ENCODE results near the gene SH3BP5. TPM values are rescaled to one million over a fixed set of nuclear protein-coding genes. Genes with fewer than 3 reads are reported as not detected.

SH3BP5 gene
- total and polyA plus RNA-seq, 2 experiments from 2014 or later = 15.9 to 16.3 TPM

DNA sequence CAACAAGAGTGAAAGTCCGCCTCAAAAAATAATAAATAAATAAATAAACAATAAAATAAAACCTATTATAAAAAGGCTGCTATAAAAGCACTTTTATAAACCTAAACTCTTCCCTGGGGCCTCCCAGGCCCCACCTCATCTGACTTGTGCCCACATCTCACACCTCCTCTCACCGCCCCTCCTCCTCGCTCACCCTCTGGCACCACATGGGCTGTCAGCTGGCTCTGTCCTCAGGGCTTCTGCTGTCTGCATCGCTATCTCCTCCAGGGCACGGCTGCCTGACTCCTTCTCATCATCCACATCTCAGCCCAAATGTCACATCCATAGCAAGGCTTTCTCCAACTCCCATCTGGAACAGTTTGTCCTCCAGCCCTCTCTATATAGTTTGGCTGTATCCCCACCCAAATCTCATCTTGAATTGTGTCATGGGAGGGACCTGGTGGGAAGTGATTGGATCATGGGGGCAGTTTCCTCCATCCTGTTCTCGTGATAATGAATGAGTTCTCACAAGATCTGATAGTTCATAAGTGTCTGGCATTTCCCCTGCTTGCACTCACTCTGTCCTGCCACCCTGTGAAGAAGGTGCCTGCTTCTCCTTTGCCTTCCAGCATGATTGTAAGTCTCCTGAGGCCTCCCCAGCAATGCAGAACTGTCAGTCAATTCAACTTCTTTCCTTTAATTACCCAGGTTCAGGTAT, 8.8 kb upstream of the SH3BP5 start:
- no peaks in the 10 kb centered on the region for H4K20me1 ChIP-seq (ENCODE audit: insufficient read depth, poor library complexity, severe bottlenecking)
- 86% methylated on average over 6 of the region's 6 CpGs for WGBS (ENCODE audit: low lambda C conversion rate, missing lambda C conversion rate)
- H3K4me2 ChIP-seq = no peak overlapping the region
- no peaks in the 10 kb centered on the region for H3K27me3 ChIP-seq
- H3K9me2 ChIP-seq (replicated peaks; ENCODE audit: insufficient read depth) = no peaks in the 10 kb centered on the region
- no peaks in the 10 kb centered on the region for H3K36me3 ChIP-seq (replicated peaks; ENCODE audit: insufficient read depth, low read depth)
- no peaks in the 10 kb centered on the region for H3K9me3 ChIP-seq (ENCODE audit: low read depth)
- TF ChIP-seq EZH2 (IDR thresholded peaks at IDR 0.05; ENCODE audit: borderline replicate concordance) = no peak
- TF ChIP-seq EZH2phosphoT487 (IDR thresholded peaks at IDR 0.05; ENCODE audit: low read depth, severe bottlenecking, unreplicated experiment) = no peak
- TF ChIP-seq, protein P1, sequence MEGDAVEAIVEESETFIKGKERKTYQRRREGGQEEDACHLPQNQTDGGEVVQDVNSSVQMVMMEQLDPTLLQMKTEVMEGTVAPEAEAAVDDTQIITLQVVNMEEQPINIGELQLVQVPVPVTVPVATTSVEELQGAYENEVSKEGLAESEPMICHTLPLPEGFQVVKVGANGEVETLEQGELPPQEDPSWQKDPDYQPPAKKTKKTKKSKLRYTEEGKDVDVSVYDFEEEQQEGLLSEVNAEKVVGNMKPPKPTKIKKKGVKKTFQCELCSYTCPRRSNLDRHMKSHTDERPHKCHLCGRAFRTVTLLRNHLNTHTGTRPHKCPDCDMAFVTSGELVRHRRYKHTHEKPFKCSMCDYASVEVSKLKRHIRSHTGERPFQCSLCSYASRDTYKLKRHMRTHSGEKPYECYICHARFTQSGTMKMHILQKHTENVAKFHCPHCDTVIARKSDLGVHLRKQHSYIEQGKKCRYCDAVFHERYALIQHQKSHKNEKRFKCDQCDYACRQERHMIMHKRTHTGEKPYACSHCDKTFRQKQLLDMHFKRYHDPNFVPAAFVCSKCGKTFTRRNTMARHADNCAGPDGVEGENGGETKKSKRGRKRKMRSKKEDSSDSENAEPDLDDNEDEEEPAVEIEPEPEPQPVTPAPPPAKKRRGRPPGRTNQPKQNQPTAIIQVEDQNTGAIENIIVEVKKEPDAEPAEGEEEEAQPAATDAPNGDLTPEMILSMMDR (IDR thresholded peaks at IDR 0.05; ENCODE audit: poor library complexity) = no peak
- H3K4me3 ChIP-seq = no peak overlapping the region
- DNase-seq (ENCODE audit: low spot score) = no peak
- H3K4me1 ChIP-seq (ENCODE audit: insufficient read depth) = no peaks in the 10 kb centered on the region
- no peak overlapping the region for H2AFZ ChIP-seq
- H3K79me2 ChIP-seq = no peaks in the 10 kb centered on the region
- no peak overlapping the region for H3K27ac ChIP-seq

DNA sequence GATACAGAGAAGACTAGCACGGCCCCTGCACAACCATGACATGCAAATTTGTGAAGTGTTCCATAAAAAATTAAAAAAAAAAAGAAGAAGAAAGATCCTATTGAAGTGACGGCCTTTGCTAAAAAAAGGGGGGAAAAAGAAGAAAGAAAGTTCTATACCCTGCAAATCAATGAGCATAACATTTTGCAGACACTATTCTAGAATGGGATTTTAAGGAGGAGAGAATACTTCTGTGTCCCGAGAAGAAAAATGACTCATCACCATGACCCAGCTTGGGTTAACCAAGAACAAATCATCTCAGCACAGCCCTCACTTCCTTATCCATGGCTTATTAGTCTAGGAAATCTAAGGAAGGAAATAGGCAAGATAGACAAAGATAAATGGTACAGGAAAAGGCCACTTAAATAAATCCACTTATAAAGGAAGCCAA, 7.4 kb upstream of the SH3BP5 start:
- H3K9me3 ChIP-seq (ENCODE audit: low read depth) = no peaks in the 10 kb centered on the region
- H3K4me3 ChIP-seq = no peak overlapping the region
- H2AFZ ChIP-seq = no peak overlapping the region
- H3K27ac ChIP-seq = no peak overlapping the region
- H3K36me3 ChIP-seq (replicated peaks; ENCODE audit: insufficient read depth, low read depth) = no peaks in the 10 kb centered on the region
- no peaks in the 10 kb centered on the region for H3K79me2 ChIP-seq
- DNase-seq (ENCODE audit: low spot score) = no peak
- 68% methylated on average over 3 of the region's 3 CpGs for WGBS (ENCODE audit: low lambda C conversion rate, missing lambda C conversion rate)
- no peaks in the 10 kb centered on the region for H3K27me3 ChIP-seq
- H3K9me2 ChIP-seq (replicated peaks; ENCODE audit: insufficient read depth) = no peaks in the 10 kb centered on the region
- TF ChIP-seq, protein P1 (IDR thresholded peaks at IDR 0.05; ENCODE audit: poor library complexity) = no peak
- TF ChIP-seq EZH2phosphoT487 (IDR thresholded peaks at IDR 0.05; ENCODE audit: low read depth, severe bottlenecking, unreplicated experiment) (no peak), EZH2 (IDR thresholded peaks at IDR 0.05; ENCODE audit: borderline replicate concordance) (no peak)
- no peak overlapping the region for H3K4me2 ChIP-seq
- no peaks in the 10 kb centered on the region for H3K4me1 ChIP-seq (ENCODE audit: insufficient read depth)
- no peaks in the 10 kb centered on the region for H4K20me1 ChIP-seq (ENCODE audit: insufficient read depth, poor library complexity, severe bottlenecking)

DNA sequence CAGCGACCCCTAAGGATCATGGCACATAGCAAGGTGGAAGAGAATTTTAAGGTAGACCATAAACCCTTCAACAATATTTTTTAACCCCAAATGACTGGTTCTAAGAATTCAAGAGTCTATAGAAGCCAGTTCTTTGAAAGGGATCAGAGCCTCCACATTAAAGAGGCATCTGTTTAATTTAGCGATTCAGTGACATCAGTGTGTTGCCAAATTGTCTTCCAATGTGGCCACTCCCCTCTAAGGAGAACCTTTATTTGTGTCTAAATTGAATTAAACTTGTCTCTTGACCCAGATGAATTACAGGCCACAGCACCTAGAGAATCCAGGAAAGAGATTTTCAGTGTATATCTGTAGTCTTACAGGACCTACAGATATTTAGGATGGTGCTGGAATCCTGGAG, 6.6 kb upstream of the SH3BP5 start:
- 94% methylated on average over 2 of the region's 2 CpGs for WGBS (ENCODE audit: low lambda C conversion rate, missing lambda C conversion rate)
- Histone ChIP-seq H3K27ac (no peak overlapping the region), H3K4me1 (ENCODE audit: insufficient read depth) (no peaks in the 10 kb centered on the region), H4K20me1 (ENCODE audit: insufficient read depth, poor library complexity, severe bottlenecking) (no peaks in the 10 kb centered on the region), H2AFZ (no peak overlapping the region), H3K9me3 (ENCODE audit: low read depth) (no peaks in the 10 kb centered on the region), H3K9me2 (replicated peaks; ENCODE audit: insufficient read depth) (no peaks in the 10 kb centered on the region), H3K4me2 (no peak overlapping the region), H3K4me3 (no peak overlapping the region), H3K36me3 (replicated peaks; ENCODE audit: insufficient read depth, low read depth) (no peaks in the 10 kb centered on the region), H3K79me2 (no peaks in the 10 kb centered on the region), H3K27me3 (no peaks in the 10 kb centered on the region)
- TF ChIP-seq, protein P1 (IDR thresholded peaks at IDR 0.05; ENCODE audit: poor library complexity) = no peak
- TF ChIP-seq EZH2 (IDR thresholded peaks at IDR 0.05; ENCODE audit: borderline replicate concordance) = no peak
- TF ChIP-seq EZH2phosphoT487 (IDR thresholded peaks at IDR 0.05; ENCODE audit: low read depth, severe bottlenecking, unreplicated experiment) = no peak
- no peak for DNase-seq (ENCODE audit: low spot score)

Measured in hepatocyte (in vitro differentiated cells).